Measurements from ENCODE around the gene MYO9B.

MYO9B gene

DNA sequence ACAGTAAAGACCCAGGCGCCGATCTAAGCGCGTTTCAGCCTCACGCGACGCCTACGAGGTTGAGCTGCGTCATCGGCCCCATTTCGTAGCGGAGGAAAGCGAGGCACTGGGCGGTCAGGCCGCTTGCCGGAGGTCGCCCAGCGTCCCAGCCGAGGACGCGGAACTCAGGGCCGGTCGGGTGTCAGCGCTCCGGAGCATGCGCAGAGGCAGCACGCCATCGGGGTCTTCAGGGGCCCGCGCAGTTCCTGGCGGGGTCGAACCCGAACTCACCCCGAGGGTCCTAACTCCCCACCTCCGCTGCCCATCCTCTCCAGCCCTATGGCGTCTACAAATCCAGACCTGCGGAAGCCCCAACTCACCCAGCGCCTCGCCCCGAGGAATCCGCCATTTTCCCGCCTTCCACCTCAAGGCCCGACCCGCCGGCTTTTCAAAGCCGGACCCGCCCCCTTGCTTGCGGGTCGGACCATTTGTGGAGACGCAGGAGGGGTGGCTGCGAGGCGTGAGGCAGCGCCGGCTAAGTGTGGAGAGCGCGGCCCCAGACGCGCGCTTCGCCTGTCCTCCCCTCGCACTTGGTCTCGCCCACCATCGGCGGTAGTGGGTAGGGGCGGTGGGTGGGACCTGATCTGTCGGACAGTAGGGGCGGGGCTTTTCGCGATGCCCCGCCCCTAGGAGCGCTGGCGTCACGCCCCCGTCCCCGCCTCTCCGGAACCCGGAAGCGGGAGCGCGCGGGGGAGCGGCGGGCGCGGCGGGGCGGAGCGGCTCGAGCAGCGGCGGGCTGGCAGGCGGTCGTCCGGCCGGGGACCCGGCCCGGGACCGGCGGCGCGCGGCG, at the start of gene MYO9B, which contains the start of gene HAUS8:
TSS of gene MYO9B (plus strand) at position 743 of the 829 bp plus-strand sequence. CDS start 25,941 bp downstream, outside the sequence.
TSS of gene HAUS8 (minus strand) at position 418 of the 829 bp plus-strand sequence. CDS start at position 388, 30 bp downstream.
- H3K4me3 Mint-ChIP-seq, result peak within 1 kb of the TSS; percentile 98
- no peaks in the 10 kb centered on the region for H3K9me3 Mint-ChIP-seq
- peaks cover 2% of the 10 kb centered on the region for H3K36me3 Mint-ChIP-seq
- peaks cover 55% of the 10 kb centered on the region for H3K4me1 Mint-ChIP-seq
- H3K27ac Mint-ChIP-seq, result peak within 1 kb of the TSS; percentile 98
- H3K27me3 Mint-ChIP-seq, result no peaks in the 10 kb centered on the region

GRCh38 chr19:17025991-17026658, 49.5 kb upstream of the MYO9B start:
- Mint-ChIP-seq H3K27me3 (peaks cover 31% of the 10 kb centered on the region), H3K4me3 (peak overlapping the region; percentile 62), H3K36me3 (peaks cover 9% of the 10 kb centered on the region), H3K27ac (no peak overlapping the region), H3K4me1 (peaks cover 12% of the 10 kb centered on the region), H3K9me3 (no peaks in the 10 kb centered on the region)

DNA sequence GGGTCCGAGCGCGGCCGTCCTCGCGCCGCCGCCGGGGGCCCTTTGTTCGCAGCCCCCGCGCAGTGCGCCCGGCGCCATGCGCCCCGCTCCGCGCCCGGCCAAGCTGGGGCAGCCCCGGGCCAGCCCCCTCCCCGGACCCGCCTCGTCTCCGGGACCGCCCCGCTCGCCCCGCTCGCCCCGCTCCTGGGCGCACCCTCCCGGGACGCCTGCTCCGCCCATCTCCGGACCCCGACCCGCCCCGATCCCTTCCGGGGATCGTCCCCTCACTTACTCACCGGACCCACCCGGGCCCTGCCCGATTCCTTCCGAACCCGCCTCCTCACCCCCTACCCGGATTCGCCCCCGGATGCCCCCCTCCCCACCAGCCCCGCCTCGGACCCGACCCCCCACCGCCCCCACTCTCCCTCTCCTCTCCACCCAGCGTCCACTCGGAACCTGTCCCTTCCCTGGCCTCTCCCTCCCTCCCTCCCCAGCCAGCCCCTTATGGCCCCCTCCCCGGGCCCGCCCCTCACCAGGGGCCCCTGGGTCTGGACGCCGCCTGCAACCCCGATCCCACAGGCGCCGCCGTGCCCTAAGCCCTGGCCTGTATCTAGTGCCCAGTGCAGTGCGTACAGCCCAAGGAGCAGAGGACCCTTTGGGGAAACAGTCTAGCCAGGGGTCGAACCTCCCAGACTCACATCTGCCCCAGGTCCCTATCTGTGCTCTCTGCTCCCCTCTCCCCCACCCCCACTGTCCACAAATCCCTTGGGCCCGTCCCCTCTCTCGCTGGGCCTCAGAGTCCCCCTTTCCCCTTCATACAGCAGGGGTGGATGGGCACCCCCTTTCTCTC, 48.7 kb upstream of the MYO9B start, which contains the start of gene CPAMD8:
TSS of gene CPAMD8 (minus strand) at position 105 of the 829 bp plus-strand sequence. CDS start 168 bp downstream, outside the sequence.
- H3K27me3 Mint-ChIP-seq, result peaks cover 31% of the 10 kb centered on the region
- H3K4me1 Mint-ChIP-seq, result peaks cover 12% of the 10 kb centered on the region
- no peaks in the 10 kb centered on the region for H3K9me3 Mint-ChIP-seq
- H3K36me3 Mint-ChIP-seq, result peaks cover 9% of the 10 kb centered on the region
- H3K4me3 Mint-ChIP-seq, result peak within 1 kb of the TSS; percentile 62
- H3K27ac Mint-ChIP-seq, result no peak within 1 kb of the TSS

DNA sequence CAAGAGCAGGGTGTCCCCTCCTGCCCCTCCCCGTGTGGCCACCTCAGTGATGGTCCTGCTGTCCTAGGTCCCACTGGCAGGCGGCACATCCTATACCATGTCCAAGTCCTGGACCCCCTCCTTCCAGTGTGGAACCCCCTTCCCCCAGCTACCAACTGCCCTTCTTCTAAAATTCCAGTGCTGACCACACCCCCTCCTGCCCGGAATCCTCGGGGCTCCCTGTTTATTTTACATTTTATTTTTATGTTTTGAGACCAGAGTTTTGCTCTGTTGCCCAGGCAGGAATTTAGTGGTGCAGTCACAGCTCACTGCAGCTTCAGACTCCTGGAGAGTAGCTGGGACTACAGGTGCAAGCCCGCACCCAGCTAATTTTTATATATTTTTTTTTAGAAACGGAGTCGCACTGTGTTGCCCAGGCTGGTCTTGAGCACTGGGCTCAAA, 48.0 kb upstream of the MYO9B start:
- Mint-ChIP-seq H3K27ac (no peak overlapping the region), H3K4me3 (peak overlapping the region; percentile 33), H3K27me3 (peaks cover 31% of the 10 kb centered on the region)

GRCh38 chr19:17031741-17032140, 43.8 kb upstream of the MYO9B start:
- no peak overlapping the region for H3K27ac Mint-ChIP-seq
- H3K9me3 Mint-ChIP-seq, result no peaks in the 10 kb centered on the region
- H3K4me3 Mint-ChIP-seq, result no peak overlapping the region
- peaks cover 5% of the 10 kb centered on the region for H3K4me1 Mint-ChIP-seq
- H3K36me3 Mint-ChIP-seq, result no peaks in the 10 kb centered on the region
- peaks cover 15% of the 10 kb centered on the region for H3K27me3 Mint-ChIP-seq

More for the DNA sequence above, 48.0 kb upstream of the MYO9B start:
- Mint-ChIP-seq H3K9me3 (no peaks in the 10 kb centered on the region), H3K36me3 (peaks cover 9% of the 10 kb centered on the region), H3K4me1 (peaks cover 12% of the 10 kb centered on the region)

GRCh38 chr19:17035842-17036424, 39.6 kb upstream of the MYO9B start:
- Mint-ChIP-seq H3K36me3 (no peaks in the 10 kb centered on the region), H3K27ac (no peak overlapping the region)

DNA sequence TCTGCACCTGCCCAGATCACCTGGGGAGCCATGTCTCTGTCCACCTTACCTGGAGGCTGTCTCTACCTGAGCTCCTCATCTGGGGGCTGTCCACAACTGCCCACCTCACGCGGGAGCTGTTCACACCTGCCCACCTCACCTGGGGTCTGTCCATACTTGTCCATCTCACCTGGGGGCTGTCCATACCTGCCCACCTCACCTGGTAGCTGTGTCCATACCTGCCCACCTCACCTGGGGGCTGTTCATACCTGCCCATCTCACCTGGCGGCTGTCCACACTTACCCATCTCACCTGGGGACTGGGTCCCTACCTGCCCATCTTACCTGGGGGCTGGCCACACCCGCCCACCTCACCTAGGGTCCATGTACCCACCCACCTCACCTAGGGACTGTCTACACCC, 38.9 kb upstream of the MYO9B start:
- Mint-ChIP-seq H3K27me3 (peaks cover 4% of the 10 kb centered on the region), H3K9me3 (no peaks in the 10 kb centered on the region), H3K4me1 (no peaks in the 10 kb centered on the region), H3K27ac (peak overlapping the region; percentile 35), H3K36me3 (no peaks in the 10 kb centered on the region), H3K4me3 (no peak overlapping the region)

More at GRCh38 chr19:17035842-17036424, 39.6 kb upstream of the MYO9B start:
- Mint-ChIP-seq H3K9me3 (no peaks in the 10 kb centered on the region), H3K4me3 (no peak overlapping the region), H3K4me1 (no peaks in the 10 kb centered on the region), H3K27me3 (peaks cover 4% of the 10 kb centered on the region)

- Mint-ChIP-seq H3K4me1 (no peaks in the 10 kb centered on the region), H3K9me3 (no peaks in the 10 kb centered on the region), H3K4me3 (no peak overlapping the region), H3K27me3 (peaks cover 4% of the 10 kb centered on the region), H3K27ac (no peak overlapping the region), H3K36me3 (no peaks in the 10 kb centered on the region)
These were observed 38.4 kb upstream of the MYO9B start for GRCh38 chr19:17037184-17037583.

DNA sequence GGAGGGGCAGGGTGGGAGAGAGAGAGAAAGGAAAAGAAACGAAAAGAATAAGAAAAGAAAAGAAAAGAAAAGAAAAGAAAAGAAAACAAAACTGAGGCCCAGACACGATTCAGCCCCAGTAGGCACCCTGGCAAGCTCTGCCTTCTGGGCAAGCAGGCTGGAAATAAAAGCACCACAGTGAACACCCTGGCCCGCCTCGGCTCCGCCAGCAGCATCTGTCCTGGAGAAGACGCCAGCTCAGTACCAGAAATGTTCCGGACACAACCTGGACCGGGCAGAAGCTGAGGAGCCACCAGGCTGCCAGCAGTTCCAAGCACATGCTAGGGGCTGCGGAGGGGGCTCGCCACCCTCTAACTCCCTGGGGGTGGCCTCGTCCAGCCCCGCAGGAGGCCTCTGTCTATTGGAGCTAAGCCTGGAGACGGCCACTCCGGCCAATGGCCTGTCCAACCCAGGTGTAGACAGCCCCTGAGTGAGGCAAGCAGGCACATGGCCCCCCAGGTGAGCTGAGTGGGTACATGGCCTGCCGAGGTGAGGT, 37.5 kb upstream of the MYO9B start:
- Mint-ChIP-seq H3K9me3 (no peaks in the 10 kb centered on the region), H3K4me3 (no peak overlapping the region), H3K4me1 (no peaks in the 10 kb centered on the region), H3K27ac (no peak overlapping the region), H3K27me3 (peaks cover 4% of the 10 kb centered on the region), H3K36me3 (no peaks in the 10 kb centered on the region)

GRCh38 chr19:17041976-17042375, 33.6 kb upstream of the MYO9B start:
- Mint-ChIP-seq H3K4me1 (no peaks in the 10 kb centered on the region), H3K27ac (no peak overlapping the region)

DNA sequence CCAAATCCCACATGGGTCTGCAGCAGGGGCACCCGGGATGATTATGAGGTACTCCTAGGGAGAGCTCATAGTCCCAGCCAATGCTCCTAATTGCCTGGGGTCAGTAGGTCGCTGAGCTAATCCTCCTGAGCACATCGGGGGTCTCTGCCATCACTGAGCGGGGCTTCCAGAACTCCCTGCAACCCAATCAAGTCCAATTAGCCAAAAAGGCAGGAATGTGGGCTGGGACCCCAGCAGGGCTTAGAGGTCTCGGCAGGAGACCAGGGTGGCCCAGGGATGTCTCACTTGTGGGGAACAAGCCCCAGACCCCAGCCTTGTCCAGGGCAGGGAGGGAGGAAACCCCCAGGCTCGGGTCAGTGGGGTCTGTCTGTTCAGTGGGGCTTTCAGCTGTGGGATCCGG, 31.8 kb upstream of the MYO9B start:
- no peak overlapping the region for H3K27ac Mint-ChIP-seq
- no peaks in the 10 kb centered on the region for H3K4me1 Mint-ChIP-seq
- no peaks in the 10 kb centered on the region for H3K9me3 Mint-ChIP-seq
- no peak overlapping the region for H3K4me3 Mint-ChIP-seq
- no peaks in the 10 kb centered on the region for H3K36me3 Mint-ChIP-seq
- no peaks in the 10 kb centered on the region for H3K27me3 Mint-ChIP-seq

More at GRCh38 chr19:17041976-17042375, 33.6 kb upstream of the MYO9B start:
- H3K36me3 Mint-ChIP-seq, result no peaks in the 10 kb centered on the region
- H3K9me3 Mint-ChIP-seq, result no peaks in the 10 kb centered on the region
- H3K27me3 Mint-ChIP-seq, result peaks cover 4% of the 10 kb centered on the region
- H3K4me3 Mint-ChIP-seq, result no peak overlapping the region

DNA sequence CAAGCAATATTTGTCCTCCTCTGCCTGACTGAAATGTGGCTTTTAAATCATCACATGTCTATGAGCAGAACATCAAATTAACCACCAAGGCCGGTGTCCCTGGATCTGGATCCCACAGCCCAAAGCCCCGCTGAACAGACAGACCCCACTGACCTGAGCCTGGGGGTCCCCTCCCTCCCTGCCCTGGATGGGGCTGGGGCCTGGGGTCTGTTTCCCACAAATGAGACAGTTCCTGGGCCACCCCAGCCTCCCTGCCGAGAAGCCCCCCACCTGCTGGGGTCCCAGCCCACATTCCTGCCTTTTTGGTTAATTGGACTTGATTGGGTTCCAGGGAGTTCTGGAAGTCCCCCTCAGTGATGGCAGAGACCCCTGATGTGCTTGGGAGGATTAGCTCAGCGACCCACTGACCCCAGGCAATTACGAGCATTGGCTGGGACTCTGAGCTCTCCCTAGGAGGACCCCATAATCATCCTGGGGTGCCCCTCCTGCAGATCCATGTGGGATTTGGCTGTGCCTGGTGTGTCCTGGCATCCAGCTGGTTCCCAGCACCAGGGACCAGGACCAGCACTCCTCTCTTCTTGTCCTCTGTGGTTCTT, 29.6 kb upstream of the MYO9B start:
- H3K4me1 Mint-ChIP-seq, result no peaks in the 10 kb centered on the region
- H3K27ac Mint-ChIP-seq, result no peak overlapping the region
- H3K36me3 Mint-ChIP-seq, result no peaks in the 10 kb centered on the region
- H3K4me3 Mint-ChIP-seq, result no peak overlapping the region
- H3K27me3 Mint-ChIP-seq, result no peaks in the 10 kb centered on the region
- H3K9me3 Mint-ChIP-seq, result no peaks in the 10 kb centered on the region

DNA sequence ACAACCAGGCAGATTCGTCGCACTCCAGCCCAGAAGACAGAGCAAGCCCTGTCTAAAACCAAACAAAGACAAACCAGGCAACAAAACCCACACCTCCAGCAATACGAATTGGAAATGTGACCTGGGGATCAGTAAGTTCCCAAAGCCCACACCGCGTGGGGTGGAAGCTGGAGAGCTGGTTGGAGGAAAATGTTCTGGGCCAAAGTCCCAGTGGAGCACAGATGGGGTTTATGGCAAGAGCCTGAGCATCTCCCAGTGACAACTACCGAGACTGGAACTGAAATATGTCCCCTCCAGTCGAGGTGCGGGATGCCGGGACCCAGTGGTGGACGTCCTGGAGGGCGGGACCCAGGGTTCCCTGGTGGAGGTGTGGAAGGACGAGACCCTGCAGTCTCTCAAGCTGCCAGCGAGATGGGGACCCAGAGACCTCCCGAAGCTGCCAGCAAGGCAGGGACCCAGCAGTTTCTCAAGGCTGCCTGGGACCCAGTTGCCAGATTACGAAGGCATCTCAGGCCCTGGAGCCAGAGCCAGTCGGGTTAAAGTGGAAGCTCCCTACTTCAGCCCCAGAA, 26.6 kb upstream of the MYO9B start:
- Mint-ChIP-seq H3K4me3 (no peak overlapping the region), H3K9me3 (no peaks in the 10 kb centered on the region), H3K27me3 (no peaks in the 10 kb centered on the region), H3K36me3 (peaks cover 4% of the 10 kb centered on the region), H3K4me1 (no peaks in the 10 kb centered on the region), H3K27ac (no peak overlapping the region)

- H3K36me3 Mint-ChIP-seq, result peaks cover 4% of the 10 kb centered on the region
- no peaks in the 10 kb centered on the region for H3K9me3 Mint-ChIP-seq
- H3K27ac Mint-ChIP-seq, result no peak overlapping the region
- no peaks in the 10 kb centered on the region for H3K27me3 Mint-ChIP-seq
- no peak overlapping the region for H3K4me3 Mint-ChIP-seq
- H3K4me1 Mint-ChIP-seq, result no peaks in the 10 kb centered on the region
These were observed 25.8 kb upstream of the MYO9B start for GRCh38 chr19:17049711-17050280.

All from activated naive CD4-positive, alpha-beta T cell treated with anti-CD3 and anti-CD28 coated beads, Interleukin-2, amount 50 U/mL, for 24 hours (primary cell).